ENCODE data around the gene FJX1. TPM values are rescaled to one million over a fixed set of nuclear protein-coding genes. Genes with fewer than 3 reads are reported as not detected.

FJX1 gene
- total RNA-seq, 1 experiment from 2014 or later: 13.7 TPM

GRCh38 chr11:35614939-35615569, 3.2 kb upstream of the FJX1 start:
- CTCF ChIA-PET: interaction anchor here (0.8 to 2.9 kb wide), 8 partner anchors 10 to 650 kb away, joined by 4 to 11 read pairs (median 7); no protein-coding TSS in a partner anchor
- RAD21 ChIA-PET (ENCODE audit: low non-redundant PET in 1 of 2, low total read pairs in 2 of 2, uncharacterized antibody in 2 of 2, unreplicated experiment in 2 of 2): interaction anchor here in 1 of 2 experiments (1.0 kb wide), 1 partner anchor 207 kb away, joined by 3 read pairs; no protein-coding TSS in a partner anchor

More at GRCh38 chr11:35614939-35615569, 3.2 kb upstream of the FJX1 start:
- intact Hi-C loops (cut with micrococcal nuclease): loop anchor here (1.0 to 10.0 kb wide), 5 partner anchors 128 to 870 kb away; partner anchors contain the start of gene LDLRAD3
- Histone ChIP-seq H4K20me1 (ENCODE audit: insufficient read depth) (no peaks in the 10 kb centered on the region), H3K9me2 (ENCODE audit: insufficient read depth) (no peaks in the 10 kb centered on the region), H2AFZ (ENCODE audit: low read depth, low read length, poor library complexity, severe bottlenecking) (no peak overlapping the region), H3K79me2 (ENCODE audit: insufficient read depth, low read length) (peaks cover 8% of the 10 kb centered on the region; the same call in 1 of the 2 replicates), H3K36me3 (ENCODE audit: control insufficient read depth in 1 of 2, insufficient read depth in 2 of 2, low read length in 2 of 2) (no peaks in the 10 kb centered on the region), H3K9me3 (ENCODE audit: control insufficient read depth in 1 of 2, insufficient read depth in 1 of 2, low read depth in 1 of 2, low read length in 2 of 2) (no peaks in the 10 kb centered on the region), H3K27me3 (ENCODE audit: insufficient read depth, low read length) (peaks cover 25% of the 10 kb centered on the region; the same call in 1 of the 2 replicates), H3K4me2 (ENCODE audit: low read length) (0 out of 2 replicates have a peak overlapping the region, but pooled peaks have one; percentile 3), H3K27ac (ENCODE audit: low read depth, low read length) (no peak overlapping the region), H3K4me3 (replicated peaks in 1 of 2; ENCODE audit: low read depth in 1 of 2, low read length in 2 of 2) (no peak overlapping the region), H3K9ac (ENCODE audit: low read length) (no peak overlapping the region), H3K4me1 (ENCODE audit: control insufficient read depth in 1 of 2, insufficient read depth in 2 of 2, low read length in 2 of 2) (peaks cover 4 to 35% of the 10 kb centered on the region in 2 experiments; a peak in 2 of 4 replicates)
- POLR2A ChIA-PET: no interaction called here
- no TSS peak for BruUV-seq (replicated peaks)
- no peak for TF ChIP-seq JUND (IDR thresholded peaks at IDR 0.05)
- TF ChIP-seq REST (IDR thresholded peaks at IDR 0.05; ENCODE audit: low read depth): no peak
- no peak for TF ChIP-seq EZH2 (IDR thresholded peaks at IDR 0.05)
- DNase-seq (ENCODE audit: low read depth, low spot score) (no peak), ATAC-seq (no peak)
